GM23338 (cell line): ENCODE measurements around the gene PFN2. TPM values are rescaled to one million over a fixed set of nuclear protein-coding genes. Genes with fewer than 3 reads are reported as not detected.

Experiments
- ATAC-seq: fragments of 200-7000 bp; cut with Tn5 transposase; 3 replicates; pipeline ENCODE4 v1.9.1; 2020
- DNase-seq: peaks from one replicate; pipeline ENCODE4 v3.0.0-alpha.2; 2015; ENCODE audit warnings: low spot score
- H2AFZ ChIP-seq: fragments of 200-600 bp; sonication (generic); 2 replicates; pipeline ENCODE4 v1.8.0; 2016; ENCODE audit warnings: antibody characterized with exemption, mild to moderate bottlenecking, moderate library complexity
- H3F3A ChIP-seq: fragments of 200-600 bp; sonication (generic); replicated peaks from 2 replicates; pipeline ENCODE4 v1.8.0; 2017; ENCODE audit warnings: antibody characterized with exemption, mixed run types, low read depth
- H3K27ac ChIP-seq: fragments of 200-600 bp; sonication (generic); 2 replicates; pipeline ENCODE4 v1.6.1; 2016; ENCODE audit warnings: low read depth
- H3K27me3 ChIP-seq: fragments of 200-600 bp; sonication (generic); 2 replicates; pipeline ENCODE4 v1.8.0; 2016; ENCODE audit warnings: mild to moderate bottlenecking, mixed run types, moderate library complexity; ENCODE audit not compliant: insufficient read depth
- H3K36me3 ChIP-seq: fragments of 200-600 bp; sonication (generic); 2 replicates; pipeline ENCODE4 v1.8.0; 2016; ENCODE audit warnings: mild to moderate bottlenecking; ENCODE audit not compliant: insufficient read depth
- H3K4me1 ChIP-seq: fragments of 200-600 bp; sonication (generic); 2 replicates; pipeline ENCODE4 v1.8.0; 2016; ENCODE audit warnings: mild to moderate bottlenecking, moderate library complexity; ENCODE audit not compliant: insufficient read depth
- H3K4me2 ChIP-seq: fragments of 200-600 bp; sonication (generic); 2 replicates; pipeline ENCODE4 v1.7.1; 2017; ENCODE audit warnings: mixed run types
- H3K4me3 ChIP-seq: fragments of 200-600 bp; sonication (generic); 2 replicates; pipeline ENCODE4 v1.6.1; 2016; ENCODE audit warnings: mixed run types
- H3K79me2 ChIP-seq: fragments of 200-600 bp; sonication (generic); replicated peaks from 2 replicates; pipeline ENCODE4 v1.8.0; 2017; ENCODE audit warnings: mild to moderate bottlenecking; ENCODE audit not compliant: insufficient read depth
- H3K9me2 ChIP-seq: fragments of 200-600 bp; sonication (generic); 2 replicates; pipeline ENCODE4 v1.8.0; 2017; ENCODE audit not compliant: insufficient read depth
- H4K20me1 ChIP-seq: fragments of 200-600 bp; sonication (generic); replicated peaks from 2 replicates; pipeline ENCODE4 v1.8.0; 2017; ENCODE audit warnings: mild to moderate bottlenecking; ENCODE audit not compliant: insufficient read depth
- H3K27ac Mint-ChIP-seq: 2 replicates; pipeline ENCODE4 v1.8.0; 2020; ENCODE audit warnings: inconsistent platforms, mild to moderate bottlenecking, moderate library complexity, mixed read lengths
- H3K27me3 Mint-ChIP-seq: 3 replicates; pipeline ENCODE4 v1.8.0; 2022; ENCODE audit warnings: low read depth, mild to moderate bottlenecking, moderate library complexity, mixed read lengths, inconsistent platforms; ENCODE audit not compliant: insufficient read depth, poor library complexity
- H3K36me3 Mint-ChIP-seq: 3 replicates; pipeline ENCODE4 v1.8.0; 2021; ENCODE audit warnings: low read depth, mild to moderate bottlenecking, inconsistent platforms, moderate library complexity, mixed read lengths
- H3K4me1 Mint-ChIP-seq: 3 replicates; pipeline ENCODE4 v1.8.0; 2020; ENCODE audit warnings: mild to moderate bottlenecking, inconsistent platforms, mixed read lengths
- H3K4me3 Mint-ChIP-seq: 3 replicates; pipeline ENCODE4 v1.8.0; 2021; ENCODE audit warnings: moderate library complexity, mild to moderate bottlenecking, inconsistent platforms, mixed read lengths
- H3K9me3 Mint-ChIP-seq: 3 replicates; pipeline ENCODE4 v1.8.0; 2020; ENCODE audit warnings: moderate library complexity, mild to moderate bottlenecking, inconsistent platforms, mixed read lengths
- CREB1 ChIP-seq: fragments of 250-450 bp; sonication (Bioruptor Pico); IDR thresholded peaks from 2 replicates; pipeline ENCODE4 v1.5.0; 2020; ENCODE audit warnings: low read depth, mild to moderate bottlenecking, moderate library complexity
- CTCF ChIP-seq, 2 experiments: fragments of 200-600 bp in 1 of 2; sonication (generic) in 1 of 2; conservative IDR thresholded peaks; 2 replicates each; pipeline versions ENCODE4 v1.5.1 to v1.6.1; 2016 to 2017; ENCODE audit warnings: antibody characterized with exemption in 2 of 2, low read depth in 2 of 2, mild to moderate bottlenecking in 2 of 2, moderate library complexity in 1 of 2
- EZH2 ChIP-seq: fragments of 200-600 bp; sonication (generic); IDR thresholded peaks from one replicate; pipeline ENCODE4 v1.8.0; 2017; ENCODE audit warnings: antibody characterized with exemption, mild to moderate bottlenecking, low read depth; ENCODE audit not compliant: unreplicated experiment
- EZH2phosphoT487 ChIP-seq: fragments of 200-600 bp; sonication (generic); IDR thresholded peaks from one replicate; pipeline ENCODE4 v1.8.1; 2018; ENCODE audit warnings: antibody characterized with exemption; ENCODE audit not compliant: unreplicated experiment
- JUNB ChIP-seq: IDR thresholded peaks from one replicate; pipeline ENCODE4 v1.6.1; 2016; ENCODE audit warnings: antibody characterized with exemption; ENCODE audit not compliant: unreplicated experiment
- NANOG ChIP-seq: IDR thresholded peaks from 2 replicates; pipeline ENCODE4 v1.6.1; 2016; ENCODE audit warnings: antibody characterized with exemption, borderline replicate concordance
- POLR2AphosphoS5 ChIP-seq: IDR thresholded peaks from 2 replicates; pipeline ENCODE4 v1.6.1; 2016; ENCODE audit warnings: antibody characterized with exemption, low read depth
- STAT1 ChIP-seq: IDR thresholded peaks from one replicate; pipeline ENCODE4 v1.6.1; 2016; ENCODE audit warnings: antibody characterized with exemption; ENCODE audit not compliant: unreplicated experiment
- ZNF114 ChIP-seq: fragments of 250-450 bp; sonication (Bioruptor Pico); IDR thresholded peaks from 2 replicates; pipeline ENCODE4 v1.5.0; 2020; ENCODE audit warnings: mild to moderate bottlenecking, moderate library complexity
- ZNF331 ChIP-seq: fragments of 250-450 bp; sonication (Bioruptor Pico); IDR thresholded peaks from 2 replicates; pipeline ENCODE4 v1.5.0; 2020; ENCODE audit warnings: low read depth, mild to moderate bottlenecking, moderate library complexity
- polyA plus RNA-seq: library from polyadenylated mRNA; unstranded; fragments of >200 nt; fragmentation: Nextera tagmentation; extraction: Ambion mirVana; gene quantifications from 2 replicates; pipeline ENCODE4 v1.2.1, GENCODE V29; 2016
- total RNA-seq: library from RNA; depleted of rRNA; stranded (reverse); fragments of >200 nt; shearing (Covaris generic); gene quantifications from 2 replicates; pipeline ENCODE4 v1.2.3, GENCODE V29; 2014
- TF ChIP-seq, protein P1 (sequence below): IDR thresholded peaks from one replicate; pipeline ENCODE4 v1.6.1; 2018; ENCODE audit warnings: antibody characterized with exemption; ENCODE audit not compliant: unreplicated experiment
- TF ChIP-seq, protein P2 (sequence below): IDR thresholded peaks from 2 replicates; pipeline ENCODE4 v1.6.1; 2016; ENCODE audit warnings: antibody characterized with exemption
- TF ChIP-seq, protein P3 (sequence below): fragments of 250-450 bp; sonication (Bioruptor Pico); IDR thresholded peaks from 2 replicates; pipeline ENCODE4 v1.5.0; 2020; ENCODE audit warnings: mild to moderate bottlenecking, moderate library complexity

PFN2 gene
- total and polyA plus RNA-seq, 2 experiments from 2014 or later: 183 to 212 TPM

- H2AFZ ChIP-seq: no peak overlapping the region
- no peaks in the 10 kb centered on the region for H4K20me1 ChIP-seq
- Mint-ChIP-seq H3K27ac (no peak overlapping the region), H3K9me3 (no peaks in the 10 kb centered on the region), H3K27me3 (no peaks in the 10 kb centered on the region), H3K4me3 (no peak overlapping the region), H3K36me3 (no peaks in the 10 kb centered on the region), H3K4me1 (no peaks in the 10 kb centered on the region)
- H3K9me2 ChIP-seq: peaks cover 10% of the 10 kb centered on the region; the same call in 1 of the 2 replicates
- H3K4me2 ChIP-seq: no peak overlapping the region
- no peaks in the 10 kb centered on the region for H3F3A ChIP-seq
- no peaks in the 10 kb centered on the region for H3K27me3 ChIP-seq
- no peak overlapping the region for H3K4me3 ChIP-seq
- DNase-seq (no peak), ATAC-seq (no peak)
- TF ChIP-seq, protein P1, sequence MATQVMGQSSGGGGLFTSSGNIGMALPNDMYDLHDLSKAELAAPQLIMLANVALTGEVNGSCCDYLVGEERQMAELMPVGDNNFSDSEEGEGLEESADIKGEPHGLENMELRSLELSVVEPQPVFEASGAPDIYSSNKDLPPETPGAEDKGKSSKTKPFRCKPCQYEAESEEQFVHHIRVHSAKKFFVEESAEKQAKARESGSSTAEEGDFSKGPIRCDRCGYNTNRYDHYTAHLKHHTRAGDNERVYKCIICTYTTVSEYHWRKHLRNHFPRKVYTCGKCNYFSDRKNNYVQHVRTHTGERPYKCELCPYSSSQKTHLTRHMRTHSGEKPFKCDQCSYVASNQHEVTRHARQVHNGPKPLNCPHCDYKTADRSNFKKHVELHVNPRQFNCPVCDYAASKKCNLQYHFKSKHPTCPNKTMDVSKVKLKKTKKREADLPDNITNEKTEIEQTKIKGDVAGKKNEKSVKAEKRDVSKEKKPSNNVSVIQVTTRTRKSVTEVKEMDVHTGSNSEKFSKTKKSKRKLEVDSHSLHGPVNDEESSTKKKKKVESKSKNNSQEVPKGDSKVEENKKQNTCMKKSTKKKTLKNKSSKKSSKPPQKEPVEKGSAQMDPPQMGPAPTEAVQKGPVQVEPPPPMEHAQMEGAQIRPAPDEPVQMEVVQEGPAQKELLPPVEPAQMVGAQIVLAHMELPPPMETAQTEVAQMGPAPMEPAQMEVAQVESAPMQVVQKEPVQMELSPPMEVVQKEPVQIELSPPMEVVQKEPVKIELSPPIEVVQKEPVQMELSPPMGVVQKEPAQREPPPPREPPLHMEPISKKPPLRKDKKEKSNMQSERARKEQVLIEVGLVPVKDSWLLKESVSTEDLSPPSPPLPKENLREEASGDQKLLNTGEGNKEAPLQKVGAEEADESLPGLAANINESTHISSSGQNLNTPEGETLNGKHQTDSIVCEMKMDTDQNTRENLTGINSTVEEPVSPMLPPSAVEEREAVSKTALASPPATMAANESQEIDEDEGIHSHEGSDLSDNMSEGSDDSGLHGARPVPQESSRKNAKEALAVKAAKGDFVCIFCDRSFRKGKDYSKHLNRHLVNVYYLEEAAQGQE: no peak
- TF ChIP-seq CTCF (conservative IDR thresholded peaks at IDR 0.05; ENCODE audit: low read depth in 2 of 2) (no peak), EZH2phosphoT487 (no peak), STAT1 (no peak), CREB1 (CRISPR knock-in tag) (no peak), JUNB (no peak), EZH2 (no peak), POLR2AphosphoS5 (no peak), ZNF114 (CRISPR knock-in tag) (no peak), NANOG (no peak), ZNF331 (no peak)
- TF ChIP-seq, protein P2, sequence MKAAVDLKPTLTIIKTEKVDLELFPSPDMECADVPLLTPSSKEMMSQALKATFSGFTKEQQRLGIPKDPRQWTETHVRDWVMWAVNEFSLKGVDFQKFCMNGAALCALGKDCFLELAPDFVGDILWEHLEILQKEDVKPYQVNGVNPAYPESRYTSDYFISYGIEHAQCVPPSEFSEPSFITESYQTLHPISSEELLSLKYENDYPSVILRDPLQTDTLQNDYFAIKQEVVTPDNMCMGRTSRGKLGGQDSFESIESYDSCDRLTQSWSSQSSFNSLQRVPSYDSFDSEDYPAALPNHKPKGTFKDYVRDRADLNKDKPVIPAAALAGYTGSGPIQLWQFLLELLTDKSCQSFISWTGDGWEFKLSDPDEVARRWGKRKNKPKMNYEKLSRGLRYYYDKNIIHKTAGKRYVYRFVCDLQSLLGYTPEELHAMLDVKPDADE: no peak
- TF ChIP-seq, protein P3, sequence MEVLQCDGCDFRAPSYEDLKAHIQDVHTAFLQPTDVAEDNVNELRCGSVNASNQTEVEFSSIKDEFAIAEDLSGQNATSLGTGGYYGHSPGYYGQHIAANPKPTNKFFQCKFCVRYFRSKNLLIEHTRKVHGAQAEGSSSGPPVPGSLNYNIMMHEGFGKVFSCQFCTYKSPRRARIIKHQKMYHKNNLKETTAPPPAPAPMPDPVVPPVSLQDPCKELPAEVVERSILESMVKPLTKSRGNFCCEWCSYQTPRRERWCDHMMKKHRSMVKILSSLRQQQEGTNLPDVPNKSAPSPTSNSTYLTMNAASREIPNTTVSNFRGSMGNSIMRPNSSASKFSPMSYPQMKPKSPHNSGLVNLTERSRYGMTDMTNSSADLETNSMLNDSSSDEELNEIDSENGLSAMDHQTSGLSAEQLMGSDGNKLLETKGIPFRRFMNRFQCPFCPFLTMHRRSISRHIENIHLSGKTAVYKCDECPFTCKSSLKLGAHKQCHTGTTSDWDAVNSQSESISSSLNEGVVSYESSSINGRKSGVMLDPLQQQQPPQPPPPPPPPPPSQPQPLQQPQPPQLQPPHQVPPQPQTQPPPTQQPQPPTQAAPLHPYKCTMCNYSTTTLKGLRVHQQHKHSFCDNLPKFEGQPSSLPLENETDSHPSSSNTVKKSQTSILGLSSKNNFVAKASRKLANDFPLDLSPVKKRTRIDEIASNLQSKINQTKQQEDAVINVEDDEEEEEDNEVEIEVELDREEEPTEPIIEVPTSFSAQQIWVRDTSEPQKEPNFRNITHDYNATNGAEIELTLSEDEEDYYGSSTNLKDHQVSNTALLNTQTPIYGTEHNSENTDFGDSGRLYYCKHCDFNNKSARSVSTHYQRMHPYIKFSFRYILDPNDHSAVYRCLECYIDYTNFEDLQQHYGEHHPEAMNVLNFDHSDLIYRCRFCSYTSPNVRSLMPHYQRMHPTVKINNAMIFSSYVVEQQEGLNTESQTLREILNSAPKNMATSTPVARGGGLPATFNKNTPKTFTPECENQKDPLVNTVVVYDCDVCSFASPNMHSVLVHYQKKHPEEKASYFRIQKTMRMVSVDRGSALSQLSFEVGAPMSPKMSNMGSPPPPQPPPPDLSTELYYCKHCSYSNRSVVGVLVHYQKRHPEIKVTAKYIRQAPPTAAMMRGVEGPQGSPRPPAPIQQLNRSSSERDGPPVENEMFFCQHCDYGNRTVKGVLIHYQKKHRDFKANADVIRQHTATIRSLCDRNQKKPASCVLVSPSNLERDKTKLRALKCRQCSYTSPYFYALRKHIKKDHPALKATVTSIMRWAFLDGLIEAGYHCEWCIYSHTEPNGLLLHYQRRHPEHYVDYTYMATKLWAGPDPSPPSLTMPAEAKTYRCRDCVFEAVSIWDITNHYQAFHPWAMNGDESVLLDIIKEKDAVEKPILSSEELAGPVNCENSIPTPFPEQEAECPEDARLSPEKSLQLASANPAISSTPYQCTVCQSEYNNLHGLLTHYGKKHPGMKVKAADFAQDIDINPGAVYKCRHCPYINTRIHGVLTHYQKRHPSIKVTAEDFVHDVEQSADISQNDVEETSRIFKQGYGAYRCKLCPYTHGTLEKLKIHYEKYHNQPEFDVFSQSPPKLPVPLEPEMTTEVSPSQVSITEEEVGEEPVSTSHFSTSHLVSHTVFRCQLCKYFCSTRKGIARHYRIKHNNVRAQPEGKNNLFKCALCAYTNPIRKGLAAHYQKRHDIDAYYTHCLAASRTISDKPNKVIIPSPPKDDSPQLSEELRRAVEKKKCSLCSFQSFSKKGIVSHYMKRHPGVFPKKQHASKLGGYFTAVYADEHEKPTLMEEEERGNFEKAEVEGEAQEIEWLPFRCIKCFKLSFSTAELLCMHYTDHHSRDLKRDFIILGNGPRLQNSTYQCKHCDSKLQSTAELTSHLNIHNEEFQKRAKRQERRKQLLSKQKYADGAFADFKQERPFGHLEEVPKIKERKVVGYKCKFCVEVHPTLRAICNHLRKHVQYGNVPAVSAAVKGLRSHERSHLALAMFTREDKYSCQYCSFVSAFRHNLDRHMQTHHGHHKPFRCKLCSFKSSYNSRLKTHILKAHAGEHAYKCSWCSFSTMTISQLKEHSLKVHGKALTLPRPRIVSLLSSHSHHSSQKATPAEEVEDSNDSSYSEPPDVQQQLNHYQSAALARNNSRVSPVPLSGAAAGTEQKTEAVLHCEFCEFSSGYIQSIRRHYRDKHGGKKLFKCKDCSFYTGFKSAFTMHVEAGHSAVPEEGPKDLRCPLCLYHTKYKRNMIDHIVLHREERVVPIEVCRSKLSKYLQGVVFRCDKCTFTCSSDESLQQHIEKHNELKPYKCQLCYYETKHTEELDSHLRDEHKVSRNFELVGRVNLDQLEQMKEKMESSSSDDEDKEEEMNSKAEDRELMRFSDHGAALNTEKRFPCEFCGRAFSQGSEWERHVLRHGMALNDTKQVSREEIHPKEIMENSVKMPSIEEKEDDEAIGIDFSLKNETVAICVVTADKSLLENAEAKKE: no peak
- H3K4me1 ChIP-seq: no peaks in the 10 kb centered on the region
- H3K36me3 ChIP-seq: no peaks in the 10 kb centered on the region
- no peaks in the 10 kb centered on the region for H3K79me2 ChIP-seq
- H3K27ac ChIP-seq: no peak overlapping the region
These were observed 43.1 kb upstream of the PFN2 start for GRCh38 chr3:150013801-150014200.
